ENCODE results near the gene GHR.

Gene GHR

DNA sequence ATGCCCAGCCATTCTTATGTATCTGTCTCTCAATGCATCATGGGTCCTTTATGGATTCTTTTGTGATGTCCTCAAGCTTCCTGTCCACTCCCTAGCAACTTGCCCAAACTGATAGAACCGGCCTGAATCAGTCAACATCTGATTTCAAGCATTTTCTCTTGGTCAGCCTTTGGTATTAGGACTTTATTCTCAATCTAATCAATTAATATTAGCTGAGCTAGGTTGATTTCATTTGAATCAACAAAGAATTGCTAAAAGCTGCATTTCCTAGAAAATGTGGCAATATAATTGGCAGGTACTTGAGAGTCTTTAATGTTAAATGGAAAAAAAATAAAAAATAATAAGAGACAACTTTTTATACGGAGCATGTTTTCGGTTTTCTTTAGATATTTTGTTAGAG lies 121.8 kb downstream of the GHR start:
- no peak overlapping the region for H3K4me3 ChIP-seq (ENCODE audit: low read depth, low read length)
- TF ChIP-seq, protein P1, sequence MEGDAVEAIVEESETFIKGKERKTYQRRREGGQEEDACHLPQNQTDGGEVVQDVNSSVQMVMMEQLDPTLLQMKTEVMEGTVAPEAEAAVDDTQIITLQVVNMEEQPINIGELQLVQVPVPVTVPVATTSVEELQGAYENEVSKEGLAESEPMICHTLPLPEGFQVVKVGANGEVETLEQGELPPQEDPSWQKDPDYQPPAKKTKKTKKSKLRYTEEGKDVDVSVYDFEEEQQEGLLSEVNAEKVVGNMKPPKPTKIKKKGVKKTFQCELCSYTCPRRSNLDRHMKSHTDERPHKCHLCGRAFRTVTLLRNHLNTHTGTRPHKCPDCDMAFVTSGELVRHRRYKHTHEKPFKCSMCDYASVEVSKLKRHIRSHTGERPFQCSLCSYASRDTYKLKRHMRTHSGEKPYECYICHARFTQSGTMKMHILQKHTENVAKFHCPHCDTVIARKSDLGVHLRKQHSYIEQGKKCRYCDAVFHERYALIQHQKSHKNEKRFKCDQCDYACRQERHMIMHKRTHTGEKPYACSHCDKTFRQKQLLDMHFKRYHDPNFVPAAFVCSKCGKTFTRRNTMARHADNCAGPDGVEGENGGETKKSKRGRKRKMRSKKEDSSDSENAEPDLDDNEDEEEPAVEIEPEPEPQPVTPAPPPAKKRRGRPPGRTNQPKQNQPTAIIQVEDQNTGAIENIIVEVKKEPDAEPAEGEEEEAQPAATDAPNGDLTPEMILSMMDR (IDR thresholded peaks at IDR 0.05; ENCODE audit: borderline replicate concordance, insufficient read depth, low read depth, low read length) = no peak

GRCh38 chr5:42547141-42547540 lies 123.9 kb downstream of the GHR start:
- H3K4me3 ChIP-seq (ENCODE audit: low read depth, low read length) = no peak overlapping the region
- TF ChIP-seq, protein P1 (IDR thresholded peaks at IDR 0.05; ENCODE audit: borderline replicate concordance, insufficient read depth, low read depth, low read length) = no peak

DNA sequence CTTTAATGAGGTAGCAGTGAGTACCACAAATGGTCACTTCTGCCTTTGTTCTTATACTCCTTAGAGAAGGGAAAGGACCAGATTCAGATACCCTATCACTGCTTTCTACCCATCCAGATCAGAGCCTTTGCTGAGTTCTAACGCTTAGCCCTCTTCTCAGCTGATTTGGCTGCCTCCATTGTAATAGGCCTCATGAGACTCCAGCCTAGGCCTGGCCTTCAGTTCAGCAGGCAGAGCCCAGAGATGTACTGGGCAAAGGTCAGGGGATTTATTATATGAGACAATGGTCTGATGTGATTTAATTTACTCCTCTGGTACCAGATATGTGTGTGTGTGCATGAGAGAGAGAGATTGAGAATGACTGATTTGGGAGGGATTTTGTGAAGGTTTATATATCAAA lies 124.7 kb downstream of the GHR start:
- H3K4me3 ChIP-seq (ENCODE audit: low read depth, low read length) = no peak overlapping the region
- TF ChIP-seq, protein P1 (IDR thresholded peaks at IDR 0.05; ENCODE audit: borderline replicate concordance, insufficient read depth, low read depth, low read length) = no peak

- TF ChIP-seq, protein P1 (IDR thresholded peaks at IDR 0.05; ENCODE audit: borderline replicate concordance, insufficient read depth, low read depth, low read length) = no peak
- no peak overlapping the region for H3K4me3 ChIP-seq (ENCODE audit: low read depth, low read length)
Measured at GRCh38 chr5:42552597-42552996, 129.4 kb downstream of the GHR start.

- no peak overlapping the region for H3K4me3 ChIP-seq (ENCODE audit: low read depth, low read length)
- TF ChIP-seq, protein P1 (IDR thresholded peaks at IDR 0.05; ENCODE audit: borderline replicate concordance, insufficient read depth, low read depth, low read length) = no peak
Measured at GRCh38 chr5:42553461-42553860, 130.2 kb downstream of the GHR start.

- TF ChIP-seq, protein P1 (IDR thresholded peaks at IDR 0.05; ENCODE audit: borderline replicate concordance, insufficient read depth, low read depth, low read length) = no peak
- no peak overlapping the region for H3K4me3 ChIP-seq (ENCODE audit: low read depth, low read length)
Measured at GRCh38 chr5:42555010-42555409, 131.8 kb downstream of the GHR start.

- no peak overlapping the region for H3K4me3 ChIP-seq (ENCODE audit: low read depth, low read length)
- TF ChIP-seq, protein P1 (IDR thresholded peaks at IDR 0.05; ENCODE audit: borderline replicate concordance, insufficient read depth, low read depth, low read length) = no peak
Measured at GRCh38 chr5:42555797-42556196, 132.6 kb downstream of the GHR start.

All from GM12875 (cell line).